ENCODE data around the gene MSRB2. TPM values are rescaled to one million over a fixed set of nuclear protein-coding genes. Genes with fewer than 3 reads are reported as not detected.
A peak's percentile ranks its signal among the peaks of the same experiment; 100 is the strongest.
"Not testable (repeated sequence)": the region's sequence is repeated elsewhere in the genome, so short reads cannot be mapped to it uniquely, and the experiment has no call there.

MSRB2 gene
- total RNA-seq, 2 experiments from 2014 or later = 6.3 to 7.9 TPM

DNA sequence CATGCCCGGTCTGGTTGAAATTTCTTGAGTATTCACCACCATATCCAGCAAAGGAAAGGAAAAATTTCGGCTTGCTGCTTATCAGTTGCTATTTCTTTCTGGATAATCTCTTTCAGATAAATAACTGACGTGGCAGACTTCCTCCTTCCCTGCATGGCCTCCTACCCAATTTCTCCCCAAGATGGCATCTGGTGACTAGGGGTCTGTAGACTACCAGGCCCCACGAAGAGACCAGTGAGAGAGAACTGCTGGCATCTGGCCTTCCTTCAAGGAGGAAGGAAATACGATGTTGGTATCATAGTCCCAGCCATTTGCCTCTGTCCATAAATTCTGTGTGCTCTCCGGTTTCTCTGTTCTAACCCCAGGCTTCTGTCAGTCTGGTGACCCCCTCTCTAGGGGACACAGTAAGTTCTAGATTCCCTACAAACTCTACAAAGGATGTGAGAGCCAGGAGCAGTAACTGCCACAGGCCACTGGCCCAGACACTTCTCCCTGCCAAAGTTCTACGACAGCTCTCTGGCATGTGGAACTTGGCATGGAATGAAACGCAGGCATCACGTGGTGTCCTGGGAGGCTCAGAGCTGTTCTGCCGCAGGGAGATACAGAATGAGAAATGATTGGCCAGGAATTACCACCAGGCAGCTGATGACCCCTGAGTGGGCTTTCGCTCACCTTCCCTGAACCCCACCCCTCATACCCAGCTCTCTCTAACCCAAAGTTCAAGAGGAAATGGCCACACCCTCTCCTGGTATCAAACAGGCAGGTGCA lies 30.0 kb upstream of the MSRB2 start:
- DNase-seq = no peak
- H3K4me1 Mint-ChIP-seq = peaks cover 3% of the 10 kb centered on the region
- H3K4me3 Mint-ChIP-seq = no peak overlapping the region
- H3K27ac Mint-ChIP-seq = no peak overlapping the region
- no peaks in the 10 kb centered on the region for H3K9me3 Mint-ChIP-seq
- peaks cover 8% of the 10 kb centered on the region for H3K27me3 Mint-ChIP-seq
- no peaks in the 10 kb centered on the region for H3K36me3 Mint-ChIP-seq

DNA sequence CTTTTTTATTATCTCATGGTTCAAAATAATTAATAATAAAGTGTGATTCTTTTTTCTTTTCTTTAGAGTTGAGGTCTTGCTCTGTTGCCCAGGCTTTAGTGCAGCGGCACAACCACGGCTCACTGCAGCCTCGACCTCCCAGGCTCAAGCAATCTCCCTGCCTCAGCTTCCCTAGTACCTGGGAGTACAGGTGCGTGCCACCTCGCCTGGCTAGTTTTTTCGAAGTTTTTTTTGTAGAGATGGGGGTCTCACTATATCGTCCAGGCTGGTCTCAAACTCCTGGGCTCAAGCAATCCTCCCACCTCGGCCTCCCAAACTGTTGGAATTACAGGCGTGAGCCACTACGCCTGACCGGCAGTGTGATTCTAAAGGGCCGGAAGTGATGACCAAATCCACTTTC lies 28.0 kb upstream of the MSRB2 start:
- DNase-seq = no peak
- H3K36me3 Mint-ChIP-seq = no peaks in the 10 kb centered on the region
- peaks cover 8% of the 10 kb centered on the region for H3K27me3 Mint-ChIP-seq
- no peaks in the 10 kb centered on the region for H3K9me3 Mint-ChIP-seq
- peaks cover 3% of the 10 kb centered on the region for H3K4me1 Mint-ChIP-seq
- H3K27ac Mint-ChIP-seq = no peak overlapping the region
- no peak overlapping the region for H3K4me3 Mint-ChIP-seq

DNA sequence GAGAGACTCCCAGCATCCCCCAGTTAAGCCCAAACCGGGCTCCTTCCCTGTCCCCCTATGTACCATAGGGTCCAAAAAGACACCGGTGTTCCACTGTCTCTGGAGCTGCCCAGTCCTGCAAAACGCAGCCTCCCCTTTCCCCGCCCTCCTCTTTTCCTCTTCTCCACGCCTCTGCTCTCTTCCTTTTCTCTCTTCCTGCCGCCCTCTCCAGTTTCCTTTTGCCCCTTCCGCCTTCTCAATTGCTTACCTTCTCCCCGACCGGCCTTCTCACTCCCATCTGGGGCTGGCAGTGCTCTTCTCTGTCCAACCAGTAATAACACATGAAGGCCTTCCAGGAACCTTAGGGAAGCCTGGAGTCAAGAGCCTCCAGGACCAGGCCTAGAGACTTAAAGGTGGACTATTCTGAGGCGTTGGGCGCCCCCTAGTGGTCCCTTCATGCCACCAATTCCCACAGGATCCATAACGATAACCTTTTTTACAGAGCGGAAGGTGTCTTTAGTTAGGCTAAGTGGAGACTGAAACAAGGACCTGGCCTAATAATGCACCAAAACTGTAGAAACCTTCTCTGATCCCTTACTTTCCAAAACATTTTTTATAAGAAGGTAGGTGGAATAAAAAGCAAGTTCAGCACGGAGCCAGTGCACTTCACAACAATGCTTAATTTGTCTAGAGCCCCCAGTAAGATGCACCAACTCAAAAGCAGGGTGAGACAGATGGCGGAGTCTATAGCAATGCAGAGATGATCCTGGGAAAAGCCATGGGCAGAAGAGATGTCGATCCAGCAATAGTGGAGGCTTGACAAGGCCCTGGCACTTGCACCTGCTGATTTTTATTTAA lies 27.2 kb upstream of the MSRB2 start:
- Mint-ChIP-seq H3K36me3 (no peaks in the 10 kb centered on the region), H3K27ac (no peak overlapping the region), H3K9me3 (no peaks in the 10 kb centered on the region), H3K4me3 (no peak overlapping the region), H3K4me1 (peaks cover 3% of the 10 kb centered on the region), H3K27me3 (peaks cover 8% of the 10 kb centered on the region)
- peak; percentile 37 for DNase-seq

GRCh38 chr10:23069019-23069815 lies 26.2 kb upstream of the MSRB2 start:
- Mint-ChIP-seq H3K36me3 (no peaks in the 10 kb centered on the region), H3K27ac (no peak overlapping the region), H3K27me3 (peaks cover 8% of the 10 kb centered on the region), H3K9me3 (no peaks in the 10 kb centered on the region), H3K4me3 (no peak overlapping the region), H3K4me1 (peaks cover 3% of the 10 kb centered on the region)
- no peak for DNase-seq

DNA sequence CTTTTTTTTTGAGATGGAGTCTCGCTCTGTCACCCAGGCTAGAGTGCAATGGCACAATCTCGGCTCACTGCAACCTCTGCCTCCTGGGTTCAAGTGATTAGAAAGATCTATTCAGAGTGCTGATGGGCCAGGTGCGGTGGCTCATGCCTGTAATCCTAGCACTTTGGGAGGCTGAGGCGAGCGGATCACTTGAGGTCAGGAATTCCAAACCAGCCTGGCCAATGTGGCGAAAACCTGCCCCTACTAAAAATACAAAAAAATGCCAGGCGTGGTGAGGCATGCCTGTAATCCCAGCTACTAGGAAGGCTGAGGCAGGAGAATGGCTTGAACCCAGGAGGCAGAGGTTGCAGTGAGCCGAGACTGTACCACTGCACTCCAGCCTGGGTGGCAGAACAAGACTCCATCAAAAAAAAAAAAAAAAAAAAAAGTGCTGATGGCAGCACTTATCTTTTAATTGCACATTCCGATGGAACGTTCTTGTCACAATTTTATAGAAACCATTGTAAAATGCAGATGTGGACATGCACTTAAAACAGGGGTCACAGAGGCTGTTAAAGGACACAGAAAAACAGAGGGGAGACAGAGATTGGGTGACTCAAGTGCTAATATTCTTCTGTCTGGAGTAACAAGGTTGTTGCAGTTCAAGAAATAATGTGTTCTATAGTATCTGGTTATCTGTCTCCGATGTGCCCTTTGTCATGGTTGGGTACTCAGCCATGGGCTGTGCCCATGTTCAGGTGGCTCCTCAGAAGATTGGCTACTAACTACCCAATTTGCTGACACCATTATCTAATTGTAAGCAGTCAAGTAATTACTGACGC lies 25.1 kb upstream of the MSRB2 start:
- not testable (repeated sequence) for DNase-seq, H3K27me3 Mint-ChIP-seq, H3K4me1 Mint-ChIP-seq, H3K4me3 Mint-ChIP-seq, H3K9me3 Mint-ChIP-seq, H3K27ac Mint-ChIP-seq, H3K36me3 Mint-ChIP-seq

- H3K4me1 Mint-ChIP-seq = peaks cover 3% of the 10 kb centered on the region
- no peak overlapping the region for H3K4me3 Mint-ChIP-seq
- no peak for DNase-seq
- H3K27ac Mint-ChIP-seq = no peak overlapping the region
- H3K27me3 Mint-ChIP-seq = peaks cover 8% of the 10 kb centered on the region
- H3K9me3 Mint-ChIP-seq = no peaks in the 10 kb centered on the region
- H3K36me3 Mint-ChIP-seq = no peaks in the 10 kb centered on the region
Measured at GRCh38 chr10:23070913-23071218, 24.5 kb upstream of the MSRB2 start.

DNA sequence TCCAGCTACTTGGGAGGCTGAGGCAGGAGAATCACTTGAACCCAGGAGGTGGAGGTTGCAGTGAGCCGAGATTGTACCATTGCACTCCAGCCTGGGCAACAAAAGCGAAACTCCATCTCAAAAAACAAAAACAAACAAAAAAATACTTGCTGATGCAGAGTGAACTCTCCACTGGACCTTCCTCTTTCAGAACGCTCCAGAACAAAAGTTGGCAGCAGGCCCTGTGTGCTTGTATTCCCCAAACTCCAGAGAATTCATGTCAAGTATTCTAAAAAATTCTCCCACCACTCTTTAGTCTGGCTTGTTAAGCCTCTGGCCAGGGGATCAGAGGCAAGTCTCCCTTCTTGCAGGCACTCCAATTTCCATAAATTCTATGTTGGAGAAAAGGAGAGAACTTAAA lies 22.8 kb upstream of the MSRB2 start:
- not testable (repeated sequence) for H3K9me3 Mint-ChIP-seq, H3K36me3 Mint-ChIP-seq, H3K27ac Mint-ChIP-seq, DNase-seq, H3K4me1 Mint-ChIP-seq, H3K4me3 Mint-ChIP-seq
- H3K27me3 Mint-ChIP-seq = peaks cover 13% of the 10 kb centered on the region

GRCh38 chr10:23073527-23073926 lies 21.9 kb upstream of the MSRB2 start:
- Mint-ChIP-seq H3K4me1 (no peaks in the 10 kb centered on the region), H3K4me3 (no peak overlapping the region), H3K36me3 (no peaks in the 10 kb centered on the region), H3K27ac (no peak overlapping the region), H3K27me3 (peaks cover 7% of the 10 kb centered on the region), H3K9me3 (no peaks in the 10 kb centered on the region)
- no peak for DNase-seq

GRCh38 chr10:23075672-23076071 lies 19.7 kb upstream of the MSRB2 start:
- no peaks in the 10 kb centered on the region for H3K36me3 Mint-ChIP-seq
- H3K4me3 Mint-ChIP-seq = no peak overlapping the region
- no peak for DNase-seq
- H3K4me1 Mint-ChIP-seq = no peaks in the 10 kb centered on the region
- H3K27ac Mint-ChIP-seq = no peak overlapping the region
- no peaks in the 10 kb centered on the region for H3K9me3 Mint-ChIP-seq
- H3K27me3 Mint-ChIP-seq = peaks cover 18% of the 10 kb centered on the region

GRCh38 chr10:23078114-23078513 lies 17.3 kb upstream of the MSRB2 start:
- peaks cover 29% of the 10 kb centered on the region for H3K27me3 Mint-ChIP-seq
- H3K4me1 Mint-ChIP-seq = no peaks in the 10 kb centered on the region
- H3K36me3 Mint-ChIP-seq = no peaks in the 10 kb centered on the region
- no peak overlapping the region for H3K4me3 Mint-ChIP-seq
- H3K27ac Mint-ChIP-seq = no peak overlapping the region
- DNase-seq = no peak
- H3K9me3 Mint-ChIP-seq = no peaks in the 10 kb centered on the region

DNA sequence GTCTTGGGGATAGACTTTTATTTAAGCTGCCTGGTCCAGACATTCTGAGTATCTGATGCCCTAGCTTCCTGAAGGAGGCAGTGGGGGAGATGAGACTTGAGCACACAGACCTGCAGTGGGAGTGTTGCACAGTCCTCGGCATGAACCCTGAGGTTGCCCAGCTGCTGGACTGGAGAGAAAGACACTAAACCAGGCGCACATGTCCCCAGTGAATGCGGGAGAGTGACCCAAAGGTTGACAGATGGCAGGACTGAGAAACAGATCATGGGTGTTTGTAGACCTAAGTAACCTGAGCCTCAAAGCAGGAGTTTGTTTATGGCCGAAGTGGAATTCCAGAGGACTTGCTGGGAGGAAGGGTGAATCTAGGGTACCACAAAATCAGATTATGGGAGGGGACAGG lies 15.7 kb upstream of the MSRB2 start:
- Mint-ChIP-seq H3K27me3 (peaks cover 30% of the 10 kb centered on the region), H3K4me1 (no peaks in the 10 kb centered on the region), H3K27ac (no peak overlapping the region), H3K36me3 (no peaks in the 10 kb centered on the region), H3K9me3 (no peaks in the 10 kb centered on the region), H3K4me3 (no peak overlapping the region)
- DNase-seq = no peak

GRCh38 chr10:23080262-23080661 lies 15.1 kb upstream of the MSRB2 start:
- Mint-ChIP-seq H3K36me3 (no peaks in the 10 kb centered on the region), H3K27me3 (peaks cover 33% of the 10 kb centered on the region), H3K4me3 (no peak overlapping the region)

DNA sequence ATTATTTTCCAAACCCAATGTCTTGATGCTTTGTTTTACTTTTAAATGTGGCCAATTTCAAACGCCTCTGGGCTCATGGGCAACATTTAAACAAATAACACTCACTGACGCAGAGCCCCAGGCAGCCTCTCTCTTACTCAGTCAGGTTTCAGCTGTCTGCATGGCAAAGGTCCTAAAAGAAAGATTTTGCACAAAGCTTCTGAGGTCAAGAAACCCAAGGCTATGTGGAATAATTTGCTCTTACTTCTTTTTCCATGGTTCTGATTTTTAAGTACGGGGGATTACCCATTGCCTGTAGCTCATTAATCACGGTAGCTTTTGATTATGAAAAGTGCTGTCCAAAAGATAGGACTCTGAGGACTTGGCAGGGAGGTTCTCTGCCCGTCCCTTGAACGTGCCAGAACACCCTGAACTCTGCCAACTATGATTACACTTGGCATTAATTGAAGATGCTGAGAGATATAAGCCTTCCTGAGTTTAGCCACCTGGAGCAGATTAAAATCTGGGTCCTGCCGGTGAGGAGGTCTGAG lies 14.1 kb upstream of the MSRB2 start:
- no peaks in the 10 kb centered on the region for H3K36me3 Mint-ChIP-seq
- DNase-seq = no peak
- H3K4me3 Mint-ChIP-seq = no peak overlapping the region
- H3K27ac Mint-ChIP-seq = no peak overlapping the region
- no peaks in the 10 kb centered on the region for H3K4me1 Mint-ChIP-seq
- H3K27me3 Mint-ChIP-seq = peaks cover 35% of the 10 kb centered on the region
- H3K9me3 Mint-ChIP-seq = no peaks in the 10 kb centered on the region

More at GRCh38 chr10:23080262-23080661, 15.1 kb upstream of the MSRB2 start:
- Mint-ChIP-seq H3K27ac (no peak overlapping the region), H3K4me1 (no peaks in the 10 kb centered on the region), H3K9me3 (no peaks in the 10 kb centered on the region)
- no peak for DNase-seq

DNA sequence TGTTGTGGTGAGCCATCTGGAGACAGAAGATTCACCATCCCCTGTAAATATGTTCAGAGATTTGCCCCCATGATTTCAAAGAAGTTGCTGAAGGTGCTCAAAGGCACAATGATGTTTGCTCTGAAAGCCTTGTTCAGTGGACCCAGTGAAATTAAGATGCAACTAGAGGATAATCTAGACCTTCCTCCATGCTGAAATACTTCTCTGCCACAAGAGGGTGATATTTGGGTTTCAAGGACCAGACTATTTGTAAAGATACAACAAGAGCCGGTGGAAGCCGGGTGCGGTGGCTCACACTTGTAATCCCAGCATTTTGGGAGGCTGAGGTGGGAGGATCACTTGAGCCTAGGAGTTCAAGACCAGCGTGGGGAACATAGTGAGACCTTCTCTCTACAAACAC lies 13.5 kb upstream of the MSRB2 start:
- Mint-ChIP-seq H3K27me3 (peaks cover 37% of the 10 kb centered on the region), H3K4me3 (no peak overlapping the region), H3K36me3 (no peaks in the 10 kb centered on the region), H3K4me1 (no peaks in the 10 kb centered on the region), H3K9me3 (no peaks in the 10 kb centered on the region), H3K27ac (no peak overlapping the region)
- DNase-seq = no peak

All from activated naive CD8-positive, alpha-beta T cell treated with anti-CD3 and anti-CD28 coated beads for 36 hours (primary cell).